Loucy (cell line): ENCODE results near the gene FGF14.

ENCODE experiments used
- H2AFZ ChIP-seq: fragments of 200-600 bp; sonication (generic); 2 replicates; pipeline ENCODE4 v1.6.0; 2016; ENCODE audit warnings: antibody characterized with exemption, mild to moderate bottlenecking, low read length, moderate library complexity
- H3F3A ChIP-seq: fragments of 200-600 bp; 2 replicates; pipeline ENCODE4 v1.6.0; 2016; ENCODE audit warnings: antibody characterized with exemption, low read depth, mild to moderate bottlenecking
- H3K27me3 ChIP-seq: fragments of 200-600 bp; sonication (generic); 2 replicates; pipeline ENCODE4 v1.6.1; 2014; ENCODE audit warnings: low read length, mild to moderate bottlenecking; ENCODE audit not compliant: insufficient read depth, poor library complexity, severe bottlenecking
- H3K36me3 ChIP-seq: fragments of 200-600 bp; sonication (generic); 2 replicates; pipeline ENCODE4 v1.6.1; 2016; ENCODE audit warnings: low read length; ENCODE audit not compliant: insufficient read depth
- H3K4me1 ChIP-seq: fragments of 200-600 bp; sonication (generic); 2 replicates; pipeline ENCODE4 v1.5.1; 2014; ENCODE audit warnings: low read length, mild to moderate bottlenecking; ENCODE audit not compliant: insufficient read depth, poor library complexity, severe bottlenecking
- H3K4me2 ChIP-seq: fragments of 200-600 bp; sonication (generic); 2 replicates; pipeline ENCODE4 v1.6.0; 2014; ENCODE audit warnings: antibody characterized with exemption, low read length, low read depth, mild to moderate bottlenecking; ENCODE audit not compliant: poor library complexity, severe bottlenecking
- H3K4me3 ChIP-seq: fragments of 200-600 bp; sonication (generic); 2 replicates; pipeline ENCODE4 v1.5.1; 2014; ENCODE audit warnings: low read length, mild to moderate bottlenecking, mixed read lengths; ENCODE audit not compliant: poor library complexity, severe bottlenecking
- H3K79me2 ChIP-seq: fragments of 200-600 bp; sonication (generic); 2 replicates; pipeline ENCODE4 v1.6.1; 2014; ENCODE audit warnings: low read length; ENCODE audit not compliant: insufficient read depth
- H3K9ac ChIP-seq: fragments of 200-600 bp; sonication (generic); 2 replicates; pipeline ENCODE4 v1.6.0; 2014; ENCODE audit warnings: mild to moderate bottlenecking, low read depth, low read length, moderate library complexity; ENCODE audit not compliant: poor library complexity, severe bottlenecking
- H3K9me2 ChIP-seq: fragments of 200-600 bp; sonication (generic); replicated peaks from 2 replicates; pipeline ENCODE4 v1.6.1; 2016; ENCODE audit warnings: low read depth, low read length, mixed read lengths
- H3K9me3 ChIP-seq: fragments of 200-600 bp; sonication (generic); 2 replicates; pipeline ENCODE4 v1.6.1; 2014; ENCODE audit warnings: mild to moderate bottlenecking, antibody characterized with exemption, low read length, low read depth; ENCODE audit not compliant: insufficient read depth
- H4K20me1 ChIP-seq: fragments of 200-600 bp; sonication (generic); 2 replicates; pipeline ENCODE4 v1.6.0; 2014; ENCODE audit warnings: antibody characterized with exemption, low read length, mild to moderate bottlenecking; ENCODE audit not compliant: insufficient read depth, poor library complexity, severe bottlenecking
- EZH2phosphoT487 ChIP-seq: fragments of 200-600 bp; IDR thresholded peaks from 2 replicates; pipeline ENCODE4 v1.6.1; 2018; ENCODE audit warnings: antibody characterized with exemption, mild to moderate bottlenecking, moderate library complexity, borderline replicate concordance
- TF ChIP-seq, protein P1 (sequence below): fragments of 200-600 bp; sonication (generic); conservative IDR thresholded peaks from 2 replicates; pipeline ENCODE4 v1.5.1; 2014; ENCODE audit warnings: mild to moderate bottlenecking, antibody characterized with exemption, low read length

Gene FGF14

DNA sequence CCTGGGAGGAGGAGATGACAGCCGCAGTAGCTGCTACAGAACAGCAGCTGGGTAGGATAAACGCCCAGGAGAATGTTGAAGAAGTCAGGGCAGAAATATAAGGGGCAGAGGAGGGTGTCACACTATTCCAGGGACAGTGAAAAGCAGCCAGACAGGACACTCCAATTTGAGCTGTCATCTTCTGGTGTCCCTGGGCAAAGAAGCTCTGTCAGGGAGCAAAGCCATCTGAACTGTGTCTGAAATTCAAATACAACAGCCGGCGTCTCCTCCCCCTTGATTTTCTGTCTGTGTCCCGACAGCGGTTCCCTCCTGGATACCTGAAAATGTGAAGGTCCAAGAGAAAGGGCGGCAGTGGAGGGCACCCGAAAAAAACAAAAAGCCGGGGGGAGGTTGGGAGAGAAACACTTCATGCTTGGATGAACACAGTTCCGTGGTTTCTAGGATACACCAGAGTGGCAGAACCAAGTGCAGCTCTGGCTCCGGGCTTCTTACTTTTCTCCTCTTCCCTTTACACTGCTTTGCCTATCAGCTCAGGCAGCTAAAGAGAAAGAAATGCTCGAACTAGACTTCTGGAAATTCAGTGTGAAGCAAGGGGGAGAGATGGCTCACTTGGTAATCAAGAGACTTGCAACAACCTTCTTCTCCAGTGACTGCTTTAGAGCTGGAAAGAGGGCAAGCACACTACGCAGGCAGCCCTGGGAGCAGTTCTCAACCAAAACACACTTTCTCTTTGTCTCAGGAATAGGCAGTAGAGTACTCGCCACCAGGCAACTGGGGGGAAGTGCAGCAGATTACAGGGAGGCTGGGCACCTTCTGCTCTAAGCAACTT is 483.8 kb downstream of the FGF14 start:
- Histone ChIP-seq H2AFZ (no peak overlapping the region), H3K79me2 (no peaks in the 10 kb centered on the region), H4K20me1 (no peaks in the 10 kb centered on the region), H3K4me1 (no peaks in the 10 kb centered on the region), H3K4me3 (no peak overlapping the region), H3K4me2 (no peak overlapping the region), H3K27me3 (no peaks in the 10 kb centered on the region), H3K36me3 (no peaks in the 10 kb centered on the region), H3F3A (no peaks in the 10 kb centered on the region), H3K9me2 (no peaks in the 10 kb centered on the region), H3K9me3 (no peaks in the 10 kb centered on the region), H3K9ac (no peak overlapping the region)
- no peak for TF ChIP-seq EZH2phosphoT487
- TF ChIP-seq, protein P1, sequence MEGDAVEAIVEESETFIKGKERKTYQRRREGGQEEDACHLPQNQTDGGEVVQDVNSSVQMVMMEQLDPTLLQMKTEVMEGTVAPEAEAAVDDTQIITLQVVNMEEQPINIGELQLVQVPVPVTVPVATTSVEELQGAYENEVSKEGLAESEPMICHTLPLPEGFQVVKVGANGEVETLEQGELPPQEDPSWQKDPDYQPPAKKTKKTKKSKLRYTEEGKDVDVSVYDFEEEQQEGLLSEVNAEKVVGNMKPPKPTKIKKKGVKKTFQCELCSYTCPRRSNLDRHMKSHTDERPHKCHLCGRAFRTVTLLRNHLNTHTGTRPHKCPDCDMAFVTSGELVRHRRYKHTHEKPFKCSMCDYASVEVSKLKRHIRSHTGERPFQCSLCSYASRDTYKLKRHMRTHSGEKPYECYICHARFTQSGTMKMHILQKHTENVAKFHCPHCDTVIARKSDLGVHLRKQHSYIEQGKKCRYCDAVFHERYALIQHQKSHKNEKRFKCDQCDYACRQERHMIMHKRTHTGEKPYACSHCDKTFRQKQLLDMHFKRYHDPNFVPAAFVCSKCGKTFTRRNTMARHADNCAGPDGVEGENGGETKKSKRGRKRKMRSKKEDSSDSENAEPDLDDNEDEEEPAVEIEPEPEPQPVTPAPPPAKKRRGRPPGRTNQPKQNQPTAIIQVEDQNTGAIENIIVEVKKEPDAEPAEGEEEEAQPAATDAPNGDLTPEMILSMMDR, result no peak

- Histone ChIP-seq H3K4me1 (no peaks in the 10 kb centered on the region), H3K79me2 (no peaks in the 10 kb centered on the region), H3K4me3 (no peak overlapping the region), H2AFZ (no peak overlapping the region), H3K9me2 (no peaks in the 10 kb centered on the region), H4K20me1 (no peaks in the 10 kb centered on the region), H3K9me3 (no peaks in the 10 kb centered on the region), H3K4me2 (no peak overlapping the region), H3K27me3 (no peaks in the 10 kb centered on the region), H3K9ac (no peak overlapping the region), H3F3A (no peaks in the 10 kb centered on the region), H3K36me3 (no peaks in the 10 kb centered on the region)
- TF ChIP-seq, protein P1, result no peak
- no peak for TF ChIP-seq EZH2phosphoT487
These were observed 484.4 kb downstream of the FGF14 start for GRCh38 chr13:101917475-101917810.

GRCh38 chr13:101916775-101917474 is 484.9 kb downstream of the FGF14 start:
- Histone ChIP-seq H3K9ac (no peak overlapping the region), H3K4me2 (no peak overlapping the region), H3K27me3 (no peaks in the 10 kb centered on the region), H3K9me3 (no peaks in the 10 kb centered on the region), H3K79me2 (no peaks in the 10 kb centered on the region), H4K20me1 (no peaks in the 10 kb centered on the region), H2AFZ (no peak overlapping the region), H3F3A (no peaks in the 10 kb centered on the region), H3K4me1 (no peaks in the 10 kb centered on the region), H3K36me3 (no peaks in the 10 kb centered on the region), H3K4me3 (no peak overlapping the region), H3K9me2 (no peaks in the 10 kb centered on the region)
- TF ChIP-seq EZH2phosphoT487, result no peak
- TF ChIP-seq, protein P1, result no peak
